K562 (cell line): ENCODE measurements around the gene ALK. TPM values are rescaled to one million over a fixed set of nuclear protein-coding genes. Genes with fewer than 3 reads are reported as not detected.

Experiments used
- ATAC-seq: fragments of 200-7000 bp; cut with Tn5 transposase; 3 replicates; pipeline ENCODE4 v1.9.1; 2020; ENCODE audit warnings: moderate library complexity
- BruUV-seq: library from RNA; stranded (reverse); fragments of 400-500 nt; replicated peaks from 2 replicates; lab custom pipeline; 2021; lab: Mats Ljungman, UMichigan
- CTCF ChIA-PET: fragments of 300-600 bp; formaldehyde crosslinking; extraction: SDS; loops from one replicate; lab custom pipeline; 2021; ENCODE audit warnings: low intra/inter-chr PET ratio; lab: Yijun Ruan, JAX
- POLR2A ChIA-PET: fragments of 300-600, 350-650 bp; sonication (Branson Sonifier 250); formaldehyde crosslinking; extraction: SDS; loops from one replicate; lab custom pipeline; 2021; ENCODE audit warnings: antibody characterized with exemption, inconsistent platforms; lab: Yijun Ruan, JAX
- DNase-seq, 4 experiments: peaks; one replicate each; pipeline versions ENCODE4 v3.0.0 to v3.0.0-alpha.2; 2011 to 2018; ENCODE audit warnings: low spot score in 3 of 4, mixed read lengths in 3 of 4; ENCODE audit errors: extremely low read depth in 1 of 4
- FAIRE-seq: peaks from 2 replicates; lab custom pipeline; 2011; peaks lifted over from hg19 to GRCh38; lab: Jason Lieb, UNC
- H2AFZ ChIP-seq: 2 replicates; pipeline ENCODE4 v1.6.0; 2011; ENCODE audit warnings: low read depth, low read length, control low read depth, inconsistent platforms
- H3K27ac ChIP-seq: fragments of 200-600 bp; 3 replicates; pipeline ENCODE4 v1.8.0; 2011; ENCODE audit warnings: low read depth, mild to moderate bottlenecking, control low read depth, inconsistent platforms, low read length, moderate library complexity, mixed read lengths; ENCODE audit errors: extremely low read depth
- H3K27me3 ChIP-seq, 2 experiments: fragments of 300-600 bp in 1 of 2; 2 replicates in 1 of 2; 3 replicates in 1 of 2; pipeline versions ENCODE4 v1.6.0 to v1.8.0; 2011; ENCODE audit warnings: inconsistent platforms in 2 of 2, low read length in 2 of 2, mild to moderate bottlenecking in 1 of 2, mixed read lengths in 1 of 2, moderate library complexity in 1 of 2; ENCODE audit not compliant: control insufficient read depth in 2 of 2, insufficient read depth in 2 of 2
- H3K36me3 ChIP-seq: fragments of 300-600 bp; 3 replicates; pipeline ENCODE4 v1.8.0; 2011; ENCODE audit warnings: mild to moderate bottlenecking, low read length, inconsistent platforms; ENCODE audit not compliant: control insufficient read depth, insufficient read depth
- H3K4me1 ChIP-seq, 2 experiments: fragments of 200-600 bp in 1 of 2; replicated peaks in 1 of 2; 2 replicates in 1 of 2; 3 replicates in 1 of 2; pipeline versions ENCODE4 v1.5.1 to v1.8.0; 2011; ENCODE audit warnings: inconsistent platforms in 2 of 2, low read length in 2 of 2, mild to moderate bottlenecking in 1 of 2, mixed read lengths in 1 of 2, moderate library complexity in 1 of 2; ENCODE audit not compliant: control insufficient read depth in 2 of 2, insufficient read depth in 2 of 2
- H3K4me2 ChIP-seq: 2 replicates; pipeline ENCODE4 v1.6.1; 2011; ENCODE audit warnings: low read length, control low read depth, inconsistent platforms, mixed read lengths; ENCODE audit not compliant: insufficient read depth
- H3K4me3 ChIP-seq: fragments of 200-600 bp; sonication (generic), shearing (Covaris generic); 2 replicates; pipeline ENCODE4 v1.5.1; 2016; ENCODE audit warnings: control low read depth, inconsistent platforms
- H3K79me2 ChIP-seq: fragments of 200-600 bp; 3 replicates; pipeline ENCODE4 v1.8.0; 2011; ENCODE audit warnings: low read length, inconsistent platforms; ENCODE audit not compliant: control insufficient read depth, insufficient read depth
- H3K9ac ChIP-seq, 2 experiments: 2 replicates each; pipeline versions ENCODE4 v1.6.0 to v1.6.1; 2011; ENCODE audit warnings: low read depth in 2 of 2, low read length in 2 of 2, control low read depth in 1 of 2, inconsistent platforms in 1 of 2, mild to moderate bottlenecking in 1 of 2, mixed read lengths in 1 of 2; ENCODE audit not compliant: insufficient read depth in 1 of 2
- H3K9me1 ChIP-seq: one replicate; pipeline ENCODE4 v1.6.0; 2011; ENCODE audit warnings: inconsistent platforms, mild to moderate bottlenecking, low read length, moderate library complexity; ENCODE audit not compliant: control insufficient read depth, insufficient read depth
- H3K9me3 ChIP-seq: replicated peaks from 2 replicates; pipeline ENCODE4 v1.5.1; 2011; ENCODE audit warnings: low read depth, low read length, inconsistent platforms; ENCODE audit not compliant: control insufficient read depth, insufficient read depth
- H4K20me1 ChIP-seq: replicated peaks from 2 replicates; pipeline ENCODE4 v1.6.1; 2011; ENCODE audit warnings: low read length, inconsistent platforms, mixed read lengths; ENCODE audit not compliant: control insufficient read depth, insufficient read depth
- ARID3A ChIP-seq: IDR thresholded peaks from 2 replicates; pipeline ENCODE4 v1.6.1; 2012; ENCODE audit warnings: low read depth, low read length, improper control_type of control experiment, borderline replicate concordance
- BRCA1 ChIP-seq, 2 experiments: fragments of 450-650 bp in 1 of 2; sonication (generic) in 1 of 2; formaldehyde crosslinking in 1 of 2; IDR thresholded peaks; 2 replicates each; pipeline versions ENCODE4 v1.5.0 to v1.6.1; 2017 to 2020; ENCODE audit warnings: mild to moderate bottlenecking in 1 of 2, missing genetic modification reagents in 1 of 2
- EHMT2 ChIP-seq: fragments of 450-650 bp; IDR thresholded peaks from 2 replicates; pipeline ENCODE4 v1.6.1; 2018; ENCODE audit warnings: antibody characterized with exemption
- FOXK1 ChIP-seq: sonication (generic); formaldehyde crosslinking; IDR thresholded peaks from 2 replicates; pipeline ENCODE4 v1.8.0; 2022; ENCODE audit warnings: missing genetic modification reagents, mild to moderate bottlenecking, borderline replicate concordance
- PRDM10 ChIP-seq: fragments of 450-650 bp; IDR thresholded peaks from 2 replicates; pipeline ENCODE4 v1.6.1; 2018; ENCODE audit not compliant: partially characterized antibody
- TRIM25 ChIP-seq: fragments of 450-650 bp; IDR thresholded peaks from 2 replicates; pipeline ENCODE4 v1.7.0; 2016; ENCODE audit warnings: borderline replicate concordance
- ZNF444 ChIP-seq: fragments of 250-450 bp; sonication (Bioruptor Pico); IDR thresholded peaks from 2 replicates; pipeline ENCODE4 v1.4.0; 2020; ENCODE audit warnings: mild to moderate bottlenecking, moderate library complexity
- WGBS: fragments of 100-300 bp; shearing (Covaris generic); methylation state at CpG from one replicate; pipeline ENCODE4 v1.1.6; 2016; ENCODE audit warnings: low coverage, mixed read lengths; ENCODE audit not compliant: insufficient coverage; ENCODE audit errors: missing lambda C conversion rate; 5-methylcytosine and 5-hydroxymethylcytosine counted together
- in situ Hi-C: fragments of 300-500 bp; cut with MboI; formaldehyde crosslinking; loops from 4 replicates; pipeline ENCODE4 v1.15.0; 2018; ENCODE audit warnings: inconsistent platforms, mixed read lengths
- intact Hi-C: fragments of 100-400 bp; cut with micrococcal nuclease; formaldehyde crosslinking; loops from 2 replicates; pipeline ENCODE4 v1.14.2; 2022
- polyA plus RNA-seq, 8 experiments: library from polyadenylated mRNA; depleted of rRNA in 4 of 8; stranded (reverse) in 5 of 8; unstranded in 3 of 8; fragments of >200 nt; fragmentation: Nextera tagmentation in 2 of 8; fragmentation: Illumina TruSeq in 1 of 8; extraction: Ambion mirVana in 2 of 8; extraction: Trizol in 1 of 8; gene quantifications; 2 replicates each; pipeline versions ENCODE4 v1.2.1 to v1.2.3, GENCODE V29; 2011 to 2014; ENCODE audit warnings: inconsistent platforms in 1 of 8, missing spikeins in 1 of 8
- total RNA-seq, 7 experiments: library from RNA; depleted of rRNA in 6 of 7; stranded (reverse); fragments of >200 nt in 6 of 7; fragmentation: Illumina TruSeq in 2 of 7; extraction: Trizol in 2 of 7; gene quantifications; 2 replicates each; pipeline versions ENCODE4 v1.2.1 to v1.2.3, GENCODE V29; 2011 to 2021; ENCODE audit warnings: low replicate concordance in 1 of 7
- TF ChIP-seq, protein P1 (sequence below): fragments of 450-650 bp; IDR thresholded peaks from 2 replicates; pipeline ENCODE4 v1.6.1; 2014; ENCODE audit warnings: low read depth, mild to moderate bottlenecking, moderate library complexity, borderline replicate concordance

The ALK gene
- total and polyA plus RNA-seq, 9 of the 15 experiments (the other 6 are each of a cell fraction or from before 2014, with no cell fraction given): not detected

- TF ChIP-seq, protein P1, sequence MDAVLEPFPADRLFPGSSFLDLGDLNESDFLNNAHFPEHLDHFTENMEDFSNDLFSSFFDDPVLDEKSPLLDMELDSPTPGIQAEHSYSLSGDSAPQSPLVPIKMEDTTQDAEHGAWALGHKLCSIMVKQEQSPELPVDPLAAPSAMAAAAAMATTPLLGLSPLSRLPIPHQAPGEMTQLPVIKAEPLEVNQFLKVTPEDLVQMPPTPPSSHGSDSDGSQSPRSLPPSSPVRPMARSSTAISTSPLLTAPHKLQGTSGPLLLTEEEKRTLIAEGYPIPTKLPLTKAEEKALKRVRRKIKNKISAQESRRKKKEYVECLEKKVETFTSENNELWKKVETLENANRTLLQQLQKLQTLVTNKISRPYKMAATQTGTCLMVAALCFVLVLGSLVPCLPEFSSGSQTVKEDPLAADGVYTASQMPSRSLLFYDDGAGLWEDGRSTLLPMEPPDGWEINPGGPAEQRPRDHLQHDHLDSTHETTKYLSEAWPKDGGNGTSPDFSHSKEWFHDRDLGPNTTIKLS: no peak
- no peak for TF ChIP-seq EHMT2
Observed at GRCh38 chr2:29724282-29724681, 197.1 kb downstream of the ALK start (continued).

- FAIRE-seq (no peak), ATAC-seq (no peak), DNase-seq (no peak)
- intact Hi-C loops: no loop called here
- ChIA-PET POLR2A (no interaction called here), CTCF (no interaction called here)
- Histone ChIP-seq H3K9me3 (no peaks in the 10 kb centered on the region), H3K4me1 (no peaks in the 10 kb centered on the region), H3K9me1 (no peaks in the 10 kb centered on the region), H3K27me3 (no peaks in the 10 kb centered on the region; a peak in 1 of 5 replicates), H3K4me3 (no peak overlapping the region), H4K20me1 (no peaks in the 10 kb centered on the region), H3K36me3 (no peaks in the 10 kb centered on the region), H3K9ac (no peak overlapping the region), H3K27ac (no peak overlapping the region), H3K79me2 (no peaks in the 10 kb centered on the region), H3K4me2 (no peak overlapping the region), H2AFZ (no peak overlapping the region)
- no TSS peak for BruUV-seq
- TF ChIP-seq ZNF444 (CRISPR knock-in tag) (no peak), BRCA1 (IDR thresholded peaks at IDR 0.05) (no peak), BRCA1 (CRISPR knock-in tag; IDR thresholded peaks at IDR 0.05) (no peak), ARID3A (no peak), FOXK1 (no peak), PRDM10 (no peak), TRIM25 (no peak)
- in situ Hi-C loops: no loop called here
- WGBS: 0% methylated on average over 7 of the region's 7 CpGs
Observed at GRCh38 chr2:29723255-29724001, 198.0 kb downstream of the ALK start.
